NCI-H1930 (cell line): ENCODE data around the gene F2RL2.

Experiments used
- DNase-seq, 2 experiments: peaks; one replicate each; lab custom pipeline; 2025; lab: John Stamatoyannopoulos, UW

The F2RL2 gene

GRCh38 chr5:76583163-76584047, 39.8 kb downstream of the F2RL2 start:
- no peak for DNase-seq

DNA sequence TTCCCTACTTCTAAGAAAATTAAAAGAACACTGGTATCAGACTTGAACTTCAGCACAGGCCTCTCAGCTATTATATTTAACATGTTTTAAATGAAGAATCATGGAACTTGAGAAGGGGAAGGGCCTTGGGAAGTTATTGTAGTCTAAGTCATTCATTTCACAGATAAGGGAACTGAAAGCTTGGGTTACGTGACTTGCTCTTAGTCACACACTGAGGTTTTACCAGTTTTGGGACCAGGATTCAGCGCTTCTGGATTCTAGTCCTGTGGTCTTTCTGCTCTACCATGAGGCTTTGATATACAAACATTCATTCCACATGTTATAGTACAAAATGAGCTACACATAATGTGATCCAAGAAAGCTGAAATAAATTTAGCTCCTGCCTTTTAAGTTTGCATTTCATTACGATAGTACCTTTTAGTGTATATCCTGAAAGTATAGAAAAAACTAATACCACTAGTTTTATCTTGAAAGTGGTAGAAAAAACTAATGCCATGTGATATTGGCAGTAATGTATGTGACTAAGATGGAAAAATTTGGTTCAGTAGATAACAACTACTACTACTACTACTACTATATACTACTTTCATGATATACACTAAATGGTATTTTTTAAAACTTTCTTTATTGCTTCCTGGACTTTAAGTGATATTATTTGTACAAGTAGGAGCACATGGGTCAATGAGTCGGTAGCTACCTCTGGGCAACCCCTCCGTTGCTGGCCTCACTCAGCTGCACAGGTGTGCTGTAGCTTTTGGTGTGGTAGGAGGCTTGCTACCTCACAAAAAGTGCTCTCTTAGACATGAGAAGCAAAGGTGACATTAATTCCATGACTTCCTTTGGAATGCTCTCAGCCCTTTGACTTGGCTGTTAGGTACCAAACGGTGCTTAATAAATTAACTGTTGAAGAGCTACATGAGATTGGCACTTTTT, 40.7 kb downstream of the F2RL2 start:
- no peak for DNase-seq

GRCh38 chr5:76580981-76581380, 42.2 kb downstream of the F2RL2 start:
- no peak for DNase-seq

DNA sequence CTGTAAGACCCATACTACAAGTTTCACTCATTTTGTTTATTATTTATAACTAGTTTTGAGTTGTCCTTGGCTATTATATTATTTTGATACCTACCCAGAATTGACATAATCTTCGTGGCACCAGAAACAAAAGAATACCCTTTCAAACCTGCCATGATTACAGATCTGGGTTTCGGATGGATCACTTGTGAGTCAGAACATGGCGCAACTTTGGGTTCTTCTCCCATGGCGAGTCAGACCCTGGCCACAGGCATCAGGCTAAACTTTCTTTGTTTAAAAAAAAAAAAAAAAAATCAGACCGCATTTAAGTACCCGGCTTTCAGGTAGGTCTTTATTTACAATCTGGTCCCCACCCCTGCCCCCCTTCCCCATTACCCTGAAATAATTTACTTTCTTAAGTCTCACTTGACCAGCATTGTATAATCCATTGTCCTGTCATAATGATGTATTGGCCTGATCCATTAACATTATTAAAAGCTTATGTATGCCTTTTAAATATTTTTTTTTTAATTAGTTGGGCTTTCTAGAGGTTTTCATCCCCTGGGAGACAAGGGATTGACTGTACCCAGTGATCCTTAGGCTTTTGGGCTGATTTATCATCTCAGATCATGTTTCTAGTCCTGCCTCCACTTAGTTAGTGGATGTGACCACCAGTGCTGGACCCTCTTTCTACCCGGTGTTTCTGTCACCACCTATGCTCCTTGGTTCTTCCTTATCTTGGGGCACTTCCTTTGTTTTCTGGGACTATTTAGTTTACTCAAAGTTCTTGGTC, 43.9 kb downstream of the F2RL2 start:
- no peak for DNase-seq

GRCh38 chr5:76576996-76577395, 46.2 kb downstream of the F2RL2 start:
- DNase-seq, result no peak

DNA sequence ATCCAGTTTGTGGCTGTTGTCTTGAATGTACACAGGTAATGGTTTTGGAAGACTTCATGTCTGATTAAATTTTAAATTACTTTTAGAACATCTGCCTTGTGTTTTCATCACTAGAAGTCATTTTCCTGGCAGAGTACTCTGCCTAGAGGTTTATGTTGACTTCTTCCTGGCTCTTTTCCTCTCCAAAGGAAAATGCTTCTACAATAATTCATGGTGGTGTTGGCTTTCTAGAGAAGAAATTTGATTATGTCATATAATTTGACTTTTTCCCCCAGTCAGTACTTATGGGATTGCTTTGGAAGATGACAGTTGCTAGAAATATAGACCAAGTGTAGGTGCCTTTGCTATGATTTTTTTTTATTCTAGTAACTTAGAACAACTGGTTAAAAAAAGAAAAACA, 46.8 kb downstream of the F2RL2 start:
- DNase-seq, result no peak

DNA sequence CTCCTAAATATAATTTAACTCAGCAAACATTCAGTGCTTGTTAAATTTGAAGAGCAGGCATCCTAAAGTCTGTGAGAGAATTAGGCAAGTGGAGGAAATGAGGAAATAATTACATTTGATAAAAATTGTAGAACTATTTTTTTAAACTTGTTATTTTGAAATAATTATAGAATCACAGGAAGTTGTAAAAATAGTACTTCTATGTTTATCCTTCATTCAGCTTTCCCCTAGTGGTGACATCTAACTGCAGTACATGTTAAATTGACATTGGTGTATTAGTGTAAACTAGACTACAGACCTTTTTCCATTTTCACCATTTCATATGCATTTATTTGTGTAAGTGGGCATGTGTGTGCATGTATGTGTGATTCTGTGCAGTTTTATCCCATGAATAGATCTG, 51.6 kb downstream of the F2RL2 start:
- DNase-seq, result no peak

GRCh38 chr5:76570153-76570552, 53.0 kb downstream of the F2RL2 start:
- DNase-seq, result no peak
